HG03457 (cell line): ENCODE results near the gene TPMT.
"Not testable (repeated sequence)": the region's sequence is repeated elsewhere in the genome, so short reads cannot be mapped to it uniquely, and the experiment has no call there.

Source experiments
- ATAC-seq: cut with Tn5 transposase; IDR thresholded peaks from one replicate; pipeline ENCODE4 v1.9.1; 2021; ENCODE audit warnings: moderate number of reproducible peaks; ENCODE audit not compliant: unreplicated experiment

The TPMT gene

GRCh38 chr6:18155864-18156421 lies 1.1 kb upstream of the TPMT start:
- ATAC-seq: peak; percentile 40

GRCh38 chr6:18155150-18155863 lies 430 bp upstream of the TPMT start, which contains the start of gene KDM1B:
Gene KDM1B, plus strand, starts transcription at chr6:18155422. Its CDS starts 4,474 bp downstream, at chr6:18159896.
- peak; percentile 85 for ATAC-seq

GRCh38 chr6:18153311-18153703 lies 1.6 kb downstream of the TPMT start:
- ATAC-seq: no peak

- ATAC-seq: no peak
These were observed 3.1 kb downstream of the TPMT start for GRCh38 chr6:18151801-18152200.

- ATAC-seq: not testable (repeated sequence)
These were observed 3.5 kb downstream of the TPMT start for GRCh38 chr6:18151391-18151790.

GRCh38 chr6:18148304-18149025 lies 6.4 kb downstream of the TPMT start:
- ATAC-seq: no peak

- ATAC-seq: no peak
These were observed 7.3 kb downstream of the TPMT start for GRCh38 chr6:18147616-18148015.

GRCh38 chr6:18147160-18147559 lies 7.7 kb downstream of the TPMT start:
- ATAC-seq: no peak

GRCh38 chr6:18142591-18142861 lies 12.4 kb downstream of the TPMT start:
- ATAC-seq: no peak

- no peak for ATAC-seq
These were observed 12.9 kb downstream of the TPMT start for GRCh38 chr6:18141805-18142590.

- no peak for ATAC-seq
These were observed 14.8 kb downstream of the TPMT start for GRCh38 chr6:18139935-18140621.

GRCh38 chr6:18138906-18139305 lies 16.0 kb downstream of the TPMT start:
- no peak for ATAC-seq

- ATAC-seq: no peak
These were observed 18.6 kb downstream of the TPMT start for GRCh38 chr6:18136260-18136659.

- ATAC-seq: no peak
These were observed 19.7 kb downstream of the TPMT start for GRCh38 chr6:18135171-18135570.

GRCh38 chr6:18132346-18132745 lies 22.5 kb downstream of the TPMT start:
- ATAC-seq: no peak

GRCh38 chr6:18126121-18126520 lies 28.8 kb downstream of the TPMT start:
- no peak for ATAC-seq

GRCh38 chr6:18122128-18123093 lies 32.5 kb downstream of the TPMT start, which contains the start of gene NHLRC1:
Gene NHLRC1, minus strand, starts transcription at chr6:18122677. Its CDS starts 71 bp downstream, at chr6:18122606.
- peak; percentile 95 for ATAC-seq

- no peak for ATAC-seq
These were observed 33.2 kb downstream of the TPMT start for GRCh38 chr6:18121580-18122127.

- ATAC-seq: no peak
These were observed 35.6 kb downstream of the TPMT start for GRCh38 chr6:18119236-18119635.
